Measurements from ENCODE around the gene SHQ1. TPM values are rescaled to one million over a fixed set of nuclear protein-coding genes. Genes with fewer than 3 reads are reported as not detected.

Gene SHQ1
- total and polyA plus RNA-seq, 9 of the 15 experiments (the other 6 are each of a cell fraction or from before 2014, with no cell fraction given), result 9.2 to 25.0 (median 14.1) TPM

DNA sequence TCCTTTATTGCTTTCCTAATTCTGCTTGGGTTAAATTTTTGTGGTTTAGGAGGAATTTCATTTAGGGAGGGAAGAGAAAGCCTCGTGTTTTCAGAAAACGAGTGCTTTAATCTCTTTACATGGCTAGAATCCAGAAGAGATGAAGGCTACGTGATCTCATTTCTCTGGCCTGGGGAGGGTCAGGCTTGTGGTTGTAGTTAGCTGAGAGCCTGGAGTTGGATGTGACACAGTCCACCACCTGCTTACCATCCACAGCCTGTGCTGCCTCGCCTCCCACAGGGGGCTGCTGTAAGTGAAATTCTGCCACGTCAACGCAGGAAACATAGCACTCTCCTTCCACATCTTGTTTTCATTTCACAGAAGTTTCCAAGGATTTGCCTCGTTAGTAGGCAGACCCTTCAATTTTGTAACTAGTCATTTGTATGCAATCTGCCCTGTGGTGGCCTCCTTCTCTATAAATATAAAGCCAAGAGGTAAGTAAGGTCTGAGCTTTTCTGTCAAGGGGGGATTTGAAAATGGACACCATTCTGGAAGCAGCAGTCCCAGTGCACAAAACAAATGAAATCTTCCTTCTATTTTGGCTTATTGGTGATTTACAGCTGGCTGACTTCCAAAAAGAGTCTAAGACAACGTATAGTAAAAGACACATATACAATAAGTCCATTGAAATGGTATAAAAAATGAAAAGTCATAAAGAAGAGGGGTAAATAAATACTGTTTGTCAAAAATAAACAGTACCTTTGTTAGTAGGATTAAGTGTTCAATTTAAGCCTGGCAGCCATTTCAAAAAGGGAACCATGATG is 43.0 kb upstream of the SHQ1 start (continued):
- TF ChIP-seq, protein P1, sequence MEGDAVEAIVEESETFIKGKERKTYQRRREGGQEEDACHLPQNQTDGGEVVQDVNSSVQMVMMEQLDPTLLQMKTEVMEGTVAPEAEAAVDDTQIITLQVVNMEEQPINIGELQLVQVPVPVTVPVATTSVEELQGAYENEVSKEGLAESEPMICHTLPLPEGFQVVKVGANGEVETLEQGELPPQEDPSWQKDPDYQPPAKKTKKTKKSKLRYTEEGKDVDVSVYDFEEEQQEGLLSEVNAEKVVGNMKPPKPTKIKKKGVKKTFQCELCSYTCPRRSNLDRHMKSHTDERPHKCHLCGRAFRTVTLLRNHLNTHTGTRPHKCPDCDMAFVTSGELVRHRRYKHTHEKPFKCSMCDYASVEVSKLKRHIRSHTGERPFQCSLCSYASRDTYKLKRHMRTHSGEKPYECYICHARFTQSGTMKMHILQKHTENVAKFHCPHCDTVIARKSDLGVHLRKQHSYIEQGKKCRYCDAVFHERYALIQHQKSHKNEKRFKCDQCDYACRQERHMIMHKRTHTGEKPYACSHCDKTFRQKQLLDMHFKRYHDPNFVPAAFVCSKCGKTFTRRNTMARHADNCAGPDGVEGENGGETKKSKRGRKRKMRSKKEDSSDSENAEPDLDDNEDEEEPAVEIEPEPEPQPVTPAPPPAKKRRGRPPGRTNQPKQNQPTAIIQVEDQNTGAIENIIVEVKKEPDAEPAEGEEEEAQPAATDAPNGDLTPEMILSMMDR (IDR thresholded peaks at IDR 0.05 in 2 of 3, conservative IDR thresholded peaks at IDR 0.05 in 1 of 3; ENCODE audit: insufficient read depth in 2 of 3, low read depth in 1 of 3, low read length in 3 of 3), result 0 out of 6 replicates have a peak, but pooled peaks of 1 of the 3 experiments have one; percentile 19
- TF ChIP-seq MCM2 (IDR thresholded peaks at IDR 0.05; ENCODE audit: low read depth), result no peak
- no peak for TF ChIP-seq PCBP2 (IDR thresholded peaks at IDR 0.05; ENCODE audit: low read depth, low read length, poor library complexity, severe bottlenecking)
- TF ChIP-seq NR2C1 (IDR thresholded peaks at IDR 0.05), result no peak
- TF ChIP-seq NR2C1 (tag; IDR thresholded peaks at IDR 0.05), result no peak

- H3K27me3 ChIP-seq (ENCODE audit: control insufficient read depth in 2 of 2, insufficient read depth in 2 of 2, low read length in 2 of 2), result no peaks in the 10 kb centered on the region
- H3K4me3 ChIP-seq, result no peak overlapping the region
- 79% methylated on average over 10 of the region's 10 CpGs for WGBS (ENCODE audit: insufficient coverage, low coverage, missing lambda C conversion rate)
- POLR2A ChIA-PET, result no interaction called here
- H2AFZ ChIP-seq (ENCODE audit: low read depth, low read length), result no peak overlapping the region
- 0 out of 3 replicates have a peak overlapping the region, but pooled peaks have one; percentile 17 for H3K27ac ChIP-seq (ENCODE audit: extremely low read depth, low read depth, low read length)
- in situ Hi-C loops (cut with MboI), result no loop called here
- H3K9me3 ChIP-seq (replicated peaks; ENCODE audit: control insufficient read depth, insufficient read depth, low read depth, low read length), result no peaks in the 10 kb centered on the region
- BruUV-seq (replicated peaks), result no TSS peak
- intact Hi-C loops (cut with micrococcal nuclease), result no loop called here
- no peak overlapping the region for H3K4me2 ChIP-seq (ENCODE audit: insufficient read depth, low read length)
- no peak for TF ChIP-seq U2AF2 (optimal IDR thresholded peaks at IDR 0.05; ENCODE audit: low read depth, low read length)
- FAIRE-seq (no peak), ATAC-seq (no peak), DNase-seq (ENCODE audit: extremely low read depth in 1 of 4, low spot score in 3 of 4) (no peak)
- no peaks in the 10 kb centered on the region for H3K79me2 ChIP-seq (ENCODE audit: control insufficient read depth, insufficient read depth, low read length)
- H4K20me1 ChIP-seq (replicated peaks; ENCODE audit: control insufficient read depth, insufficient read depth, low read length), result no peaks in the 10 kb centered on the region
- CTCF ChIA-PET (ENCODE audit: low intra/inter-chr PET ratio), result interaction anchor here (1.0 kb wide), 1 partner anchor 39 kb away, joined by 3 read pairs; no protein-coding TSS in a partner anchor
- no peaks in the 10 kb centered on the region for H3K9me1 ChIP-seq (ENCODE audit: control insufficient read depth, insufficient read depth, low read length)
- peaks cover 4 to 25% of the 10 kb centered on the region in 2 experiments; a peak in 3 of 5 replicates for H3K4me1 ChIP-seq (replicated peaks in 1 of 2; ENCODE audit: control insufficient read depth in 2 of 2, insufficient read depth in 2 of 2, low read length in 2 of 2)
- no peaks in the 10 kb centered on the region for H3K36me3 ChIP-seq (ENCODE audit: control insufficient read depth, insufficient read depth, low read length)
- no peak overlapping the region for H3K9ac ChIP-seq (ENCODE audit: insufficient read depth in 1 of 2, low read depth in 2 of 2, low read length in 2 of 2)
Measured at GRCh38 chr3:72890166-72890925, 42.1 kb upstream of the SHQ1 start.
